ENCODE data around the gene MAPRE3. TPM values are rescaled to one million over a fixed set of nuclear protein-coding genes. Genes with fewer than 3 reads are reported as not detected.
"Not testable (repeated sequence)": the region's sequence is repeated elsewhere in the genome, so short reads cannot be mapped to it uniquely, and the experiment has no call there.

MAPRE3 gene
- total and polyA plus RNA-seq, 7 donors, result 22.1 to 149 (median 116) TPM

DNA sequence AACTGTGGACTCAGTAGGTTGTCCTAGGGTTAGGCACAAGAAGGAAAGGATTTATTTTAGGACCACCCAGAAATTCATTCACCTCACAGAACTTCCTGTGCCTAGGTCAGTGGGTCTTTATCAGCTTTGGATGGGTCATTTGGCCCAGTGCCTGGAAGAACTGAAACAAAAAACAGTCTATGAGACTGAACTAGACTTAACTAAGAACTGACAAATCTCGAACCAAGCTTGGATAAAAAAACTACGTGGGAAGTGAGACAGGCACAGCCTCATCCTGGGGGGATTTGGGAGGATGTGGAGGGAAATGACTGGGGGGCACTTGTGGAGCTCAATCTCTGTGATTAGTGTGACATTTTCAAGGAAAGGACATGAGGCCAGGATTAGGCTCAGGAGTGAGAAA, 103.3 kb downstream of the MAPRE3 start:
- H3K4me3 ChIP-seq, result no peak overlapping the region
- WGBS, 3 donors, result 43 to 48% (median 46%) methylated on average over 2 of the region's 2 CpGs
- DNase-seq (no peak), ATAC-seq (no peak)
- H3K27ac ChIP-seq, result no peak overlapping the region
- peaks cover 16% of the 10 kb centered on the region for H3K4me1 ChIP-seq
- TF ChIP-seq, protein P1, sequence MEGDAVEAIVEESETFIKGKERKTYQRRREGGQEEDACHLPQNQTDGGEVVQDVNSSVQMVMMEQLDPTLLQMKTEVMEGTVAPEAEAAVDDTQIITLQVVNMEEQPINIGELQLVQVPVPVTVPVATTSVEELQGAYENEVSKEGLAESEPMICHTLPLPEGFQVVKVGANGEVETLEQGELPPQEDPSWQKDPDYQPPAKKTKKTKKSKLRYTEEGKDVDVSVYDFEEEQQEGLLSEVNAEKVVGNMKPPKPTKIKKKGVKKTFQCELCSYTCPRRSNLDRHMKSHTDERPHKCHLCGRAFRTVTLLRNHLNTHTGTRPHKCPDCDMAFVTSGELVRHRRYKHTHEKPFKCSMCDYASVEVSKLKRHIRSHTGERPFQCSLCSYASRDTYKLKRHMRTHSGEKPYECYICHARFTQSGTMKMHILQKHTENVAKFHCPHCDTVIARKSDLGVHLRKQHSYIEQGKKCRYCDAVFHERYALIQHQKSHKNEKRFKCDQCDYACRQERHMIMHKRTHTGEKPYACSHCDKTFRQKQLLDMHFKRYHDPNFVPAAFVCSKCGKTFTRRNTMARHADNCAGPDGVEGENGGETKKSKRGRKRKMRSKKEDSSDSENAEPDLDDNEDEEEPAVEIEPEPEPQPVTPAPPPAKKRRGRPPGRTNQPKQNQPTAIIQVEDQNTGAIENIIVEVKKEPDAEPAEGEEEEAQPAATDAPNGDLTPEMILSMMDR (IDR thresholded peaks at IDR 0.05), result no peak
- no peaks in the 10 kb centered on the region for H3K9me3 ChIP-seq
- H3K36me3 ChIP-seq (ENCODE audit: insufficient read depth in 1 of 2, low read depth in 1 of 2), result peaks cover 6 to 15% of the 10 kb centered on the region in 2 donors
- H3K27me3 ChIP-seq (ENCODE audit: insufficient read depth in 3 of 3, low read length in 2 of 3), result no peaks in the 10 kb centered on the region
- intact Hi-C loops (cut with DNase I), result no loop called here

GRCh38 chr2:27074738-27075565, 104.5 kb downstream of the MAPRE3 start:
- intact Hi-C loops (cut with DNase I), result no loop called here

GRCh38 chr2:27075566-27075871, 105.1 kb downstream of the MAPRE3 start:
- H3K36me3 ChIP-seq (ENCODE audit: insufficient read depth in 1 of 2, low read depth in 1 of 2); H3K4me1 ChIP-seq; H3K4me3 ChIP-seq; ATAC-seq; H3K9me3 ChIP-seq; H3K27me3 ChIP-seq (ENCODE audit: insufficient read depth in 3 of 3, low read length in 2 of 3); intact Hi-C loops (cut with DNase I); H3K27ac ChIP-seq; DNase-seq: not testable (repeated sequence)
- 70 to 84% (median 72%) methylated on average over 6 of the region's 6 CpGs for WGBS, 3 donors

More at GRCh38 chr2:27074738-27075565, 104.5 kb downstream of the MAPRE3 start:
- Histone ChIP-seq H3K27me3 (ENCODE audit: insufficient read depth in 3 of 3, low read length in 2 of 3) (no peaks in the 10 kb centered on the region), H3K4me1 (peaks cover 13% of the 10 kb centered on the region), H3K9me3 (no peaks in the 10 kb centered on the region), H3K27ac (no peak overlapping the region), H3K36me3 (ENCODE audit: insufficient read depth in 1 of 2, low read depth in 1 of 2) (peaks cover 3 to 5% of the 10 kb centered on the region in 2 donors), H3K4me3 (no peak overlapping the region)
- WGBS, 3 donors, result 41 to 56% (median 50%) methylated on average over 4 of the region's 4 CpGs
- ATAC-seq, result no peak
- DNase-seq, result peak; percentile 36 to 71
- TF ChIP-seq, protein P1 (IDR thresholded peaks at IDR 0.05), result no peak

DNA sequence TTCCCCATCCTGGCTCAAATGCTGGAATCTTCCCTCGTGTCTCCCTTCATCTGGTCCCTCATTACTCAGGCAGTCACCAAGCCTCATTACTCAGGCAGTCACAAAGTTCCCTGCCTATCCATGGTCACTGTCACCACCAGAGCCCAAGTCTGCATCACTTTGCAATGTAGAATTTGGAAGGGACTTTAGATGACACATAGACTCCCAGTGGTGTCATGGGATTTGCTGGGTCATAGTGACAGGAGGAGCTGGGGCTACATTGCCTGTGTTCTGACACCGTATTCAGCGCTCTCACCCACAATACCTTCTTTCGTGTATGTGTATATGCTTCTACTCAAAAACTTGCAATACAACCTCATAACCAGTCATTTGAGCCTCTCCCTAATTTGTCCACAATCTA, 105.9 kb downstream of the MAPRE3 start:
- H3K4me3 ChIP-seq, result no peak overlapping the region
- TF ChIP-seq, protein P1 (IDR thresholded peaks at IDR 0.05), result no peak
- no peak for ATAC-seq
- peaks cover 6% of the 10 kb centered on the region for H3K4me1 ChIP-seq
- no peak for DNase-seq
- no peak overlapping the region for H3K27ac ChIP-seq
- no peaks in the 10 kb centered on the region for H3K9me3 ChIP-seq
- intact Hi-C loops (cut with DNase I), result no loop called here
- 61 to 77% (median 64%) methylated on average over 4 of the region's 4 CpGs for WGBS, 3 donors
- no peaks in the 10 kb centered on the region for H3K36me3 ChIP-seq (ENCODE audit: insufficient read depth in 1 of 2, low read depth in 1 of 2)
- no peaks in the 10 kb centered on the region for H3K27me3 ChIP-seq (ENCODE audit: insufficient read depth in 3 of 3, low read length in 2 of 3)

Other genes with a start within 250 kb of the MAPRE3 start
- 10 to 100 TPM; 15.0 to 32.5 (median 24.4) TPM for gene SLC35F6, start 206.4 kb upstream of the MAPRE3 start, total RNA-seq
- gene SLC35F6, start 206.4 kb upstream of the MAPRE3 start, polyA plus RNA-seq, result 10 to 100 TPM; 14.8 to 40.2 (median 25.1) TPM
- gene CENPA, start 184.6 kb upstream of the MAPRE3 start, total RNA-seq, result not detected
- gene CENPA, start 184.6 kb upstream of the MAPRE3 start, polyA plus RNA-seq, result under 1 TPM in 2 of 3 donors, not detected in 1; 0.12 to 0.23 TPM
- gene DPYSL5, start 122.5 kb upstream of the MAPRE3 start, total RNA-seq, result under 1 TPM in 2 of 4 donors, not detected in 2; 0.07 to 0.39 TPM
- under 1 TPM in 2 of 3 donors, not detected in 1; 0.03 to 0.09 TPM for gene DPYSL5, start 122.5 kb upstream of the MAPRE3 start, polyA plus RNA-seq
- gene TMEM214, start 62.3 kb downstream of the MAPRE3 start, total RNA-seq, result 10 to 100 TPM; 32.3 to 50.4 (median 41.5) TPM
- 10 to 100 TPM; 29.4 to 43.2 (median 35.8) TPM for gene TMEM214, start 62.3 kb downstream of the MAPRE3 start, polyA plus RNA-seq
- 1 to 10 TPM; 5.5 to 8.6 (median 7.6) TPM for gene AGBL5, start 81.0 kb downstream of the MAPRE3 start, total RNA-seq
- gene AGBL5, start 81.0 kb downstream of the MAPRE3 start, polyA plus RNA-seq, result 1 to 10 TPM; 3.6 to 5.3 (median 5.0) TPM
- gene OST4, start 101.0 kb downstream of the MAPRE3 start, total RNA-seq, result 100 to 1,000 TPM; 186 to 304 (median 236) TPM
- gene OST4, start 101.0 kb downstream of the MAPRE3 start, polyA plus RNA-seq, result 100 to 1,000 TPM; 259 to 396 (median 306) TPM
- gene EMILIN1, start 108.0 kb downstream of the MAPRE3 start, total RNA-seq, result 10 to 100 TPM in 1 of 4 donors, 1 to 10 TPM in 3; 6.1 to 14.3 (median 7.9) TPM
- 1 to 10 TPM; 4.9 to 7.3 (median 4.9) TPM for gene EMILIN1, start 108.0 kb downstream of the MAPRE3 start, polyA plus RNA-seq
- gene KHK, start 116.1 kb downstream of the MAPRE3 start, total RNA-seq, result 1 to 10 TPM; 1.5 to 4.5 (median 2.4) TPM
- 1 to 10 TPM; 1.8 to 5.8 (median 2.9) TPM for gene KHK, start 116.1 kb downstream of the MAPRE3 start, polyA plus RNA-seq
- 10 to 100 TPM in 1 of 4 donors, 1 to 10 TPM in 3; 4.1 to 15.8 (median 6.1) TPM for gene CGREF1, start 148.5 kb downstream of the MAPRE3 start, total RNA-seq
- gene CGREF1, start 148.5 kb downstream of the MAPRE3 start, polyA plus RNA-seq, result 1 to 10 TPM; 2.8 to 7.9 (median 6.6) TPM
- gene ABHD1, start 153.2 kb downstream of the MAPRE3 start, total RNA-seq, result 1 to 10 TPM; 1.4 to 4.5 (median 3.7) TPM
- 1 to 10 TPM; 1.9 to 4.1 (median 3.9) TPM for gene ABHD1, start 153.2 kb downstream of the MAPRE3 start, polyA plus RNA-seq
- 100 to 1,000 TPM in 2 of 4 donors, 10 to 100 TPM in 2; 57.4 to 206 (median 111) TPM for gene PREB, start 164.0 kb downstream of the MAPRE3 start, total RNA-seq
- gene PREB, start 164.0 kb downstream of the MAPRE3 start, polyA plus RNA-seq, result 100 to 1,000 TPM in 2 of 3 donors, 10 to 100 TPM in 1; 96.1 to 138 (median 125) TPM
- not detected for gene PRR30, start 168.8 kb downstream of the MAPRE3 start, total RNA-seq
- not detected for gene PRR30, start 168.8 kb downstream of the MAPRE3 start, polyA plus RNA-seq
- under 1 TPM in 2 of 4 donors, not detected in 2; 0.20 to 0.63 TPM for gene TCF23, start 178.4 kb downstream of the MAPRE3 start, total RNA-seq
- gene TCF23, start 178.4 kb downstream of the MAPRE3 start, polyA plus RNA-seq, result under 1 TPM in 2 of 3 donors, not detected in 1; 0.05 to 0.06 TPM
- 100 to 1,000 TPM in 2 of 4 donors, 10 to 100 TPM in 2; 87.1 to 113 (median 98.2) TPM for gene ATRAID, start 241.4 kb downstream of the MAPRE3 start, total RNA-seq
- gene ATRAID, start 241.4 kb downstream of the MAPRE3 start, polyA plus RNA-seq, result 100 to 1,000 TPM in 2 of 3 donors, 10 to 100 TPM in 1; 89.3 to 188 (median 136) TPM
- 10 to 100 TPM; 16.8 to 64.2 (median 21.1) TPM for gene SLC5A6, start 241.6 kb downstream of the MAPRE3 start, total RNA-seq
- gene SLC5A6, start 241.6 kb downstream of the MAPRE3 start, polyA plus RNA-seq, result 10 to 100 TPM; 21.1 to 47.0 (median 24.9) TPM
- gene CAD, start 246.7 kb downstream of the MAPRE3 start, total RNA-seq, result 1 to 10 TPM; 7.8 to 8.6 (median 8.2) TPM
- 10 to 100 TPM in 1 of 3 donors, 1 to 10 TPM in 2; 5.9 to 13.6 (median 7.3) TPM for gene CAD, start 246.7 kb downstream of the MAPRE3 start, polyA plus RNA-seq